ENCODE measurements around the gene PLCB4.

DNA sequence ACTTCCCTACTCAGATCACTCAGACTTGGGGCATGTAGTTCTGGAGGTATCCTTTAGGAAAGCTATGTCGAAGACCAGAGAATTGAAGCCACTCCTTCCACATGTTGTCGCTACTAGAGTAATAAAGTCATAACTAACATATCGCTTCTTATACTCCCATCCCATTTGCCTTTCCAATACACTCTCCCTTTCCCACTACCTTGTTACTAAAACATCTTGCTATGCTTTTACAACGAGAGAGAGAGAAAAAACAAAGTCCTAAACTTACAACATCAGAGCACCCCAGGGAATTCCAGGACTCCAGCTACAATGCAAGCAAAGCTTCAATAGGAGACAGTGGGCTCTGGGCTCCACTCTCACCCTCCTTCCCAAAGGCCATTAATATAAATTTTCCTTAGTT lies 440.4 kb downstream of the PLCB4 start:
- TF ChIP-seq, protein P1, sequence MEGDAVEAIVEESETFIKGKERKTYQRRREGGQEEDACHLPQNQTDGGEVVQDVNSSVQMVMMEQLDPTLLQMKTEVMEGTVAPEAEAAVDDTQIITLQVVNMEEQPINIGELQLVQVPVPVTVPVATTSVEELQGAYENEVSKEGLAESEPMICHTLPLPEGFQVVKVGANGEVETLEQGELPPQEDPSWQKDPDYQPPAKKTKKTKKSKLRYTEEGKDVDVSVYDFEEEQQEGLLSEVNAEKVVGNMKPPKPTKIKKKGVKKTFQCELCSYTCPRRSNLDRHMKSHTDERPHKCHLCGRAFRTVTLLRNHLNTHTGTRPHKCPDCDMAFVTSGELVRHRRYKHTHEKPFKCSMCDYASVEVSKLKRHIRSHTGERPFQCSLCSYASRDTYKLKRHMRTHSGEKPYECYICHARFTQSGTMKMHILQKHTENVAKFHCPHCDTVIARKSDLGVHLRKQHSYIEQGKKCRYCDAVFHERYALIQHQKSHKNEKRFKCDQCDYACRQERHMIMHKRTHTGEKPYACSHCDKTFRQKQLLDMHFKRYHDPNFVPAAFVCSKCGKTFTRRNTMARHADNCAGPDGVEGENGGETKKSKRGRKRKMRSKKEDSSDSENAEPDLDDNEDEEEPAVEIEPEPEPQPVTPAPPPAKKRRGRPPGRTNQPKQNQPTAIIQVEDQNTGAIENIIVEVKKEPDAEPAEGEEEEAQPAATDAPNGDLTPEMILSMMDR (IDR thresholded peaks at IDR 0.05), result no peak
- TF ChIP-seq POLR2A (IDR thresholded peaks at IDR 0.05), result no peak
